ENCODE results near the gene SEMA5A. TPM values are rescaled to one million over a fixed set of nuclear protein-coding genes. Genes with fewer than 3 reads are reported as not detected.

The SEMA5A gene
- polyA plus RNA-seq, 3 donors: not detected

GRCh38 chr5:9594913-9595312, 49.0 kb upstream of the SEMA5A start:
- H3K9me3 ChIP-seq (replicated peaks in 1 of 2; ENCODE audit: control insufficient read depth in 1 of 2, insufficient read depth in 1 of 2, low read length in 2 of 2): peaks cover 0 to 5% of the 10 kb centered on the region in 2 donors
- H3K4me3 ChIP-seq (replicated peaks in 1 of 3; ENCODE audit: low read depth in 2 of 3, low read length in 3 of 3): no peak overlapping the region
- no peak overlapping the region for H3K27ac Mint-ChIP-seq
- H3K4me1 ChIP-seq (ENCODE audit: control insufficient read depth in 1 of 2, insufficient read depth in 2 of 2, low read length in 2 of 2): no peaks in the 10 kb centered on the region
- H3K4me3 Mint-ChIP-seq: no peak overlapping the region
- no peak overlapping the region for H3K4me2 ChIP-seq (replicated peaks; ENCODE audit: extremely low read depth, low read length, poor library complexity, severe bottlenecking)
- peaks cover 1 to 4% (median 2%) of the 10 kb centered on the region in 3 donors for H3K27me3 Mint-ChIP-seq (ENCODE audit: low read depth in 3 of 3)
- H2AFZ ChIP-seq (ENCODE audit: insufficient read depth, low read depth, low read length, poor library complexity, severe bottlenecking): no peak overlapping the region
- no peaks in the 10 kb centered on the region for H4K20me1 ChIP-seq (ENCODE audit: insufficient read depth, low read length)
- H3K9ac ChIP-seq (ENCODE audit: insufficient read depth, low read length, poor library complexity, severe bottlenecking): no peak overlapping the region
- H3K36me3 Mint-ChIP-seq: no peaks in the 10 kb centered on the region
- no peaks in the 10 kb centered on the region for H3K36me3 ChIP-seq (replicated peaks in 1 of 2; ENCODE audit: control insufficient read depth in 1 of 2, insufficient read depth in 2 of 2, low read length in 2 of 2)
- intact Hi-C loops (cut with micrococcal nuclease): no loop called here
- H3K27me3 ChIP-seq (ENCODE audit: control insufficient read depth in 2 of 2, insufficient read depth in 2 of 2, low read length in 2 of 2): no peaks in the 10 kb centered on the region
- H3K4me1 Mint-ChIP-seq: no peaks in the 10 kb centered on the region
- H3K9me3 Mint-ChIP-seq: peaks cover 0 to 3% (median 2%) of the 10 kb centered on the region in 7 donors
- no peak overlapping the region for H3K27ac ChIP-seq (ENCODE audit: low read depth in 1 of 2, low read length in 2 of 2)
- H3K79me2 ChIP-seq (ENCODE audit: insufficient read depth, low read length): no peaks in the 10 kb centered on the region
- no peak for DNase-seq
- TF ChIP-seq CTCF (IDR thresholded peaks at IDR 0.05): no peak

- 76% methylated on average over 2 of the region's 7 CpGs for WGBS (ENCODE audit: insufficient coverage)
- H3K27ac Mint-ChIP-seq: no peak overlapping the region
- intact Hi-C loops (cut with micrococcal nuclease): no loop called here
- TF ChIP-seq CTCF (IDR thresholded peaks at IDR 0.05): no peak
- H3K4me1 Mint-ChIP-seq: no peaks in the 10 kb centered on the region
- Histone ChIP-seq H3K9ac (ENCODE audit: insufficient read depth, low read length, poor library complexity, severe bottlenecking) (no peak overlapping the region), H3K4me2 (replicated peaks; ENCODE audit: extremely low read depth, low read length, poor library complexity, severe bottlenecking) (no peak overlapping the region), H3K9me3 (replicated peaks in 1 of 2; ENCODE audit: control insufficient read depth in 1 of 2, insufficient read depth in 1 of 2, low read length in 2 of 2) (peaks cover 0 to 9% of the 10 kb centered on the region in 2 donors), H3K4me1 (ENCODE audit: control insufficient read depth in 1 of 2, insufficient read depth in 2 of 2, low read length in 2 of 2) (no peaks in the 10 kb centered on the region), H3K79me2 (ENCODE audit: insufficient read depth, low read length) (no peaks in the 10 kb centered on the region), H3K27me3 (ENCODE audit: control insufficient read depth in 2 of 2, insufficient read depth in 2 of 2, low read length in 2 of 2) (no peaks in the 10 kb centered on the region), H4K20me1 (ENCODE audit: insufficient read depth, low read length) (no peaks in the 10 kb centered on the region), H3K27ac (ENCODE audit: low read depth in 1 of 2, low read length in 2 of 2) (no peak overlapping the region), H3K36me3 (replicated peaks in 1 of 2; ENCODE audit: control insufficient read depth in 1 of 2, insufficient read depth in 2 of 2, low read length in 2 of 2) (no peaks in the 10 kb centered on the region), H3K4me3 (replicated peaks in 1 of 3; ENCODE audit: low read depth in 2 of 3, low read length in 3 of 3) (no peak overlapping the region), H2AFZ (ENCODE audit: insufficient read depth, low read depth, low read length, poor library complexity, severe bottlenecking) (no peak overlapping the region)
- DNase-seq: no peak
- H3K36me3 Mint-ChIP-seq: no peaks in the 10 kb centered on the region
- peaks cover 0 to 1% (median 0%) of the 10 kb centered on the region in 3 donors for H3K27me3 Mint-ChIP-seq (ENCODE audit: low read depth in 3 of 3)
- H3K4me3 Mint-ChIP-seq: no peak overlapping the region
- H3K9me3 Mint-ChIP-seq: peaks cover 3 to 10% (median 6%) of the 10 kb centered on the region in 7 donors
Observed at GRCh38 chr5:9589049-9589835, 43.4 kb upstream of the SEMA5A start.
